ENCODE measurements around the gene VPS39. TPM values are rescaled to one million over a fixed set of nuclear protein-coding genes. Genes with fewer than 3 reads are reported as not detected.

The VPS39 gene
- total RNA-seq, 1 experiment from 2014 or later, result 28.5 TPM

- intact Hi-C loops (cut with micrococcal nuclease), result no loop called here
- ATAC-seq (no peak), DNase-seq (no peak)
- Histone ChIP-seq H3K9me2 (replicated peaks; ENCODE audit: low read length) (no peaks in the 10 kb centered on the region), H2AFZ (ENCODE audit: low read length) (no peak overlapping the region), H3K4me3 (ENCODE audit: low read length) (no peak overlapping the region), H3K9ac (ENCODE audit: low read length) (no peak overlapping the region), H3F3A (ENCODE audit: low read length, unreplicated experiment) (no peaks in the 10 kb centered on the region), H3K4me1 (ENCODE audit: insufficient read depth, low read length) (no peaks in the 10 kb centered on the region), H3K36me3 (ENCODE audit: low read depth, low read length) (peaks cover 57% of the 10 kb centered on the region), H3K27me3 (ENCODE audit: low read length) (no peaks in the 10 kb centered on the region), H3K4me2 (ENCODE audit: low read length) (no peak overlapping the region), H3K79me2 (ENCODE audit: low read length) (no peaks in the 10 kb centered on the region), H4K20me1 (ENCODE audit: low read length) (no peaks in the 10 kb centered on the region), H3K27ac (ENCODE audit: low read length) (no peak overlapping the region), H3K9me3 (ENCODE audit: low read length) (no peaks in the 10 kb centered on the region)
- CTCF ChIA-PET, result no interaction called here
- no TSS peak for BruUV-seq (replicated peaks)
- POLR2A ChIA-PET (ENCODE audit: unreplicated experiment), result no interaction called here
- no peak for TF ChIP-seq CTCF (conservative IDR thresholded peaks at IDR 0.05; ENCODE audit: low read depth, low read length)
- TF ChIP-seq EZH2 (IDR thresholded peaks at IDR 0.05; ENCODE audit: low read length, unreplicated experiment), result no peak
- no peak for TF ChIP-seq EZH2phosphoT487 (IDR thresholded peaks at IDR 0.05; ENCODE audit: borderline replicate concordance, low read length)
Observed at GRCh38 chr15:42218953-42219592, 11.0 kb upstream of the VPS39 start.

- H3K36me3 ChIP-seq (ENCODE audit: low read depth, low read length), result peaks cover 55% of the 10 kb centered on the region
- intact Hi-C loops (cut with micrococcal nuclease), result loop anchor here (2.0 kb wide), 1 partner anchor 53 kb away; no protein-coding TSS in a partner anchor
Observed at GRCh38 chr15:42217568-42217967, 9.5 kb upstream of the VPS39 start.

More at GRCh38 chr15:42217568-42217967, 9.5 kb upstream of the VPS39 start:
- TF ChIP-seq EZH2phosphoT487 (IDR thresholded peaks at IDR 0.05; ENCODE audit: borderline replicate concordance, low read length) (no peak), EZH2 (IDR thresholded peaks at IDR 0.05; ENCODE audit: low read length, unreplicated experiment) (no peak), CTCF (conservative IDR thresholded peaks at IDR 0.05; ENCODE audit: low read depth, low read length) (no peak)
- no peaks in the 10 kb centered on the region for H3K4me1 ChIP-seq (ENCODE audit: insufficient read depth, low read length)
- H3K79me2 ChIP-seq (ENCODE audit: low read length), result no peaks in the 10 kb centered on the region
- H4K20me1 ChIP-seq (ENCODE audit: low read length), result no peaks in the 10 kb centered on the region
- H3K27me3 ChIP-seq (ENCODE audit: low read length), result no peaks in the 10 kb centered on the region
- CTCF ChIA-PET, result no interaction called here
- no peak overlapping the region for H2AFZ ChIP-seq (ENCODE audit: low read length)
- no peak for ATAC-seq
- no peak overlapping the region for H3K9ac ChIP-seq (ENCODE audit: low read length)
- H3F3A ChIP-seq (ENCODE audit: low read length, unreplicated experiment), result no peaks in the 10 kb centered on the region
- no peak overlapping the region for H3K27ac ChIP-seq (ENCODE audit: low read length)
- H3K9me3 ChIP-seq (ENCODE audit: low read length), result no peaks in the 10 kb centered on the region
- no peaks in the 10 kb centered on the region for H3K9me2 ChIP-seq (replicated peaks; ENCODE audit: low read length)
- no TSS peak for BruUV-seq (replicated peaks)
- no peak overlapping the region for H3K4me3 ChIP-seq (ENCODE audit: low read length)
- POLR2A ChIA-PET (ENCODE audit: unreplicated experiment), result no interaction called here
- no peak for DNase-seq
- H3K4me2 ChIP-seq (ENCODE audit: low read length), result no peak overlapping the region

Data from PC-3 (cell line).